Psoas muscle (tissue), 8 donors: ENCODE data around the gene CTSF. TPM values are rescaled to one million over a fixed set of nuclear protein-coding genes. Genes with fewer than 3 reads are reported as not detected.

Experiments
- ATAC-seq, 4 donors: fragments of 200-7000 bp; cut with Tn5 transposase; one replicate each; pipeline ENCODE4 v1.9.1; 2020; ENCODE audit warnings: moderate library complexity in 3 of 4, mild to moderate bottlenecking in 2 of 4
- DNase-seq, 2 donors: peaks; one replicate each; pipeline ENCODE4 v3.0.0-alpha.2; 2020
- H3K27ac ChIP-seq: fragments of 200-600 bp; one replicate; pipeline ENCODE4 v1.8.0; 2022
- H3K27me3 ChIP-seq, 3 donors: fragments of 200-600 bp in 1 of 3; one replicate each; pipeline versions ENCODE4 v1.6.1 to v1.8.0; 2013 to 2022; ENCODE audit warnings: low read length in 2 of 3, mild to moderate bottlenecking in 2 of 3, moderate library complexity in 1 of 3; ENCODE audit not compliant: insufficient read depth in 3 of 3
- H3K36me3 ChIP-seq, 2 donors: fragments of 200-600 bp in 1 of 2; one replicate each; pipeline versions ENCODE4 v1.6.1 to v1.8.0; 2013 to 2022; ENCODE audit warnings: low read depth in 1 of 2, mild to moderate bottlenecking in 1 of 2, moderate library complexity in 1 of 2; ENCODE audit not compliant: insufficient read depth in 1 of 2
- H3K4me1 ChIP-seq: fragments of 200-600 bp; one replicate; pipeline ENCODE4 v1.8.0; 2022
- H3K4me3 ChIP-seq: fragments of 200-600 bp; one replicate; pipeline ENCODE4 v1.8.0; 2022; ENCODE audit warnings: mild to moderate bottlenecking
- H3K9me3 ChIP-seq: fragments of 200-600 bp; one replicate; pipeline ENCODE4 v1.8.0; 2022
- WGBS, 3 donors: extraction: QIAGEN DNeasy Blood & Tissue Kit; methylation state at CpG; one replicate each; pipeline versions ENCODE4 v1.1.6 to v1.1.7; 2013; 5-methylcytosine and 5-hydroxymethylcytosine counted together
- intact Hi-C, 2 donors: fragments of 100-400 bp; cut with DNase I; formaldehyde crosslinking; loops; one replicate each; pipeline versions ENCODE4 v1.11.0 to v1.14.2; 2022
- polyA plus RNA-seq, 3 donors: library from polyadenylated mRNA; stranded (reverse); fragments of 200-250 nt; gene quantifications; one replicate each; pipeline ENCODE4 v1.2.3, GENCODE V29; 2013
- total RNA-seq, 4 donors: library from RNA; stranded (reverse); fragmentation: NEBNext Ultra II Directional in 2 of 4; extraction: Animal tissue kit (Norgen Biotek cat#: 25700) in 2 of 4; gene quantifications; one replicate each; pipeline versions ENCODE4 v1.2.1 to v1.2.4, GENCODE V29; 2021 to 2023
- TF ChIP-seq, protein P1 (sequence below): fragments of 200-600 bp; IDR thresholded peaks from one replicate; pipeline ENCODE4 v1.8.0; 2022; ENCODE audit warnings: antibody characterized with exemption
- donor health status: healthy with polysubstance abuse.
- donor health status: DM: no; HTN: no; CAD: no; lungs with moderate emphysema.
- donor health status: Bipolar disorder and iron deficiency.
- donor health status: healthy.
- donor health status: DM: yes; HTN: yes; CAD: no.
- donor health status: DM: no; HTN: no; CAD: no.
- donor health status: DM: no; HTN: no; CAD: no.
- donor health status: DM: yes; HTN: yes; CAD: no.

Gene CTSF
- total and polyA plus RNA-seq, 7 donors, result 16.5 to 79.0 (median 31.8) TPM

DNA sequence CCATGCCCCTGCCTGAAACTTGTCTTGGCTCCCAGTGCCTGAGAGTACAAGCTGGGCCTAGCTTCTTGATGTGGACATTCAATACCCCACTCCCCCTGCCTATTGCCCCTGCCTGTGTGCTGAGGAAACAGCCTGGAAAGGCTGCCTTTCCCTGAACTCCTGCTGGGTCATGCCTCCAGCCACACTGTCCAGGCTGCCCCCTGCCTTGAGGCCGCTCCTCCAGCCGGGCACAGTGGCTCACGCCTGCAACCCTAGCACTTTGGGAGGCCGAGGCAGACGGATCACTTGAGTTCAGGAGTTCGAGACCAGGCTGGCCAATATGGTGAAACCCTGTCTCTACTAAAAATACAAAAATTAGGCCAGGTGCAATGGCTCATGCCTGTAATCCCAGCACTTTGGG, 34.7 kb upstream of the CTSF start:
- ATAC-seq (no peak), DNase-seq (no peak)
- peaks cover 4% of the 10 kb centered on the region for H3K4me1 ChIP-seq
- intact Hi-C loops, result no loop called here
- no peak overlapping the region for H3K4me3 ChIP-seq
- 87 to 94% (median 90%) methylated on average over 6 of the region's 6 CpGs for WGBS, 3 donors
- H3K27me3 ChIP-seq, result no peaks in the 10 kb centered on the region
- H3K36me3 ChIP-seq, result peaks cover 0 to 55% of the 10 kb centered on the region in 2 donors
- H3K9me3 ChIP-seq, result no peaks in the 10 kb centered on the region
- TF ChIP-seq, protein P1, sequence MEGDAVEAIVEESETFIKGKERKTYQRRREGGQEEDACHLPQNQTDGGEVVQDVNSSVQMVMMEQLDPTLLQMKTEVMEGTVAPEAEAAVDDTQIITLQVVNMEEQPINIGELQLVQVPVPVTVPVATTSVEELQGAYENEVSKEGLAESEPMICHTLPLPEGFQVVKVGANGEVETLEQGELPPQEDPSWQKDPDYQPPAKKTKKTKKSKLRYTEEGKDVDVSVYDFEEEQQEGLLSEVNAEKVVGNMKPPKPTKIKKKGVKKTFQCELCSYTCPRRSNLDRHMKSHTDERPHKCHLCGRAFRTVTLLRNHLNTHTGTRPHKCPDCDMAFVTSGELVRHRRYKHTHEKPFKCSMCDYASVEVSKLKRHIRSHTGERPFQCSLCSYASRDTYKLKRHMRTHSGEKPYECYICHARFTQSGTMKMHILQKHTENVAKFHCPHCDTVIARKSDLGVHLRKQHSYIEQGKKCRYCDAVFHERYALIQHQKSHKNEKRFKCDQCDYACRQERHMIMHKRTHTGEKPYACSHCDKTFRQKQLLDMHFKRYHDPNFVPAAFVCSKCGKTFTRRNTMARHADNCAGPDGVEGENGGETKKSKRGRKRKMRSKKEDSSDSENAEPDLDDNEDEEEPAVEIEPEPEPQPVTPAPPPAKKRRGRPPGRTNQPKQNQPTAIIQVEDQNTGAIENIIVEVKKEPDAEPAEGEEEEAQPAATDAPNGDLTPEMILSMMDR, result no peak
- H3K27ac ChIP-seq, result no peak overlapping the region

DNA sequence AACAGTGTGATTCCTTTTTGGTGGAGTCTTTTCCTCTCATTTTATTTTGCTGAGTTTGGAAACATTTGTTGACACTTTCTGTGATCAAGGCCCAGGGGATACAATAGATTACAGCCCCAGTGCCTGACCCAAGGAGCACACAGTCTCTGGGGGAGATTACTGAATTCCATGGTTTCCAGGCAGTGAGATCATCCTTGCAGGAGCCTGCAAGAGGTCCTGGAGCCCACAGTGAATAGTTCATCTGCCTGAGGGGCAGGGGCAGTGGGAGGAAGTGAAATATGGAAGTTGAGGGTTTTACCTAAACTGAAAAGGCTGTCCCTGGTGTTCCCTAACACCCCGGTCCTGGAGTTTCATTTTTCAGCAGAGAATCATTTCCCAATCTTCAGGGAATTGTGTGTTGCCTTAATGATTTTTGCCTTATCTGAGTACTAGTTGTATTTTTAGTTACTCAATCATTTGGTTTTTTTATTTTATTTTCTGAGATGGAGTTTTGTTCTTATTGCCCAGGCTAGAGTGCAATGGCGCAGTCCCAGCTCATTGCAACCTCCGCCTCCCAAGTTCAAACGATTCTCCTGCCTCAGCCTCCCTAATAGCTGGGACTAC, 32.3 kb upstream of the CTSF start:
- no peak for DNase-seq
- Histone ChIP-seq H3K4me1 (peaks cover 4% of the 10 kb centered on the region), H3K4me3 (no peak overlapping the region), H3K27ac (no peak overlapping the region), H3K27me3 (no peaks in the 10 kb centered on the region), H3K36me3 (peaks cover 0 to 47% of the 10 kb centered on the region in 2 donors), H3K9me3 (no peaks in the 10 kb centered on the region)
- WGBS, 3 donors, result 87 to 92% (median 88%) methylated on average over 4 of the region's 4 CpGs
- intact Hi-C loops, result no loop called here
- TF ChIP-seq, protein P1, result no peak
- ATAC-seq, result no peak

DNA sequence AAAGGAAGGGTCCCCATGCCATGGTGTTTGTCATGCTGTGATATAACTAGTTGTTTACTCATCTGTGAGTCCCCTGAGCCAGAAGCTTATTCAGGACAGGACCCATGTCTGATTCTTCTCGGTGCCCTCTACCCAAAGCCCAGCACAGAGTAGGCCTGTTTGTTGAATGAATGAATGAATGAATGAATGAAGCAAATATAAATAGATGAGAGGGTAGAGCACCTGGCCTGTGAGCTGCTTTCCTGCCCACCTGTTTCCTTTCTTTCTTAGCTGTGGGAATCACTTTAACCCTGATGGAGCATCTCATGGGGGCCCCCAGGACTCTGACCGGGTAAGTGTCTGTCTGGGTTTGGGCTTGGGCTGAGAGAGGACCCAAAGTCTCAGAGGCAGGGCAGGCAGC, 31.8 kb upstream of the CTSF start:
- DNase-seq, result no peak
- intact Hi-C loops, result no loop called here
- TF ChIP-seq, protein P1, result no peak
- H3K27ac ChIP-seq, result no peak overlapping the region
- H3K9me3 ChIP-seq, result no peaks in the 10 kb centered on the region
- peaks cover 4% of the 10 kb centered on the region for H3K4me1 ChIP-seq
- ATAC-seq, result no peak
- peaks cover 0 to 42% of the 10 kb centered on the region in 2 donors for H3K36me3 ChIP-seq
- WGBS, 3 donors, result 71 to 89% (median 82%) methylated on average over 2 of the region's 2 CpGs
- H3K27me3 ChIP-seq, result no peaks in the 10 kb centered on the region
- H3K4me3 ChIP-seq, result no peak overlapping the region

DNA sequence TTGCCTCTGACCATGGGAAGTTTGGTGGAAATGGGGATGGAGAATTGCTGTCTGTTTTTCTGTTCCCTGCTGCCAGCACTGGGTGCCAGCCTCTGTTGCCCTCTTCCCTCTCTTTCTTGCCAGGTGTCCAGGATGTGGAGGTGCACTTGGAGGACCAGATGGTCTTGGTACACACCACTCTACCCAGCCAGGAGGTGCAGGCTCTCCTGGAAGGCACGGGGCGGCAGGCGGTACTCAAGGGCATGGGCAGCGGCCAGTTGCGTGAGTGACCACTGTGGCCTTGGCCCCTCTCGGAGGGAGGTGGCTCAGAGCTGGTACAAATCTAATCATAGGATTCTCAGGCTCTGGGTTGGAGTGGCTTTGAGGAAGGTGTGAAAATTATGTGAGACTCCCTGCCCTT, 30.6 kb upstream of the CTSF start:
- ATAC-seq, result no peak
- intact Hi-C loops, result no loop called here

More for the DNA sequence above, 30.6 kb upstream of the CTSF start:
- Histone ChIP-seq H3K36me3 (peaks cover 0 to 32% of the 10 kb centered on the region in 2 donors), H3K4me1 (peaks cover 9% of the 10 kb centered on the region), H3K27ac (no peak overlapping the region), H3K4me3 (no peak overlapping the region), H3K9me3 (no peaks in the 10 kb centered on the region), H3K27me3 (no peaks in the 10 kb centered on the region)
- TF ChIP-seq, protein P1, result no peak
- no peak for DNase-seq
- 87 to 97% (median 92%) methylated on average over 6 of the region's 6 CpGs for WGBS, 3 donors
